Osteoblast (primary cell): ENCODE measurements around the gene NFIC. TPM values are rescaled to one million over a fixed set of nuclear protein-coding genes. Genes with fewer than 3 reads are reported as not detected.
A peak's percentile ranks its signal among the peaks of the same experiment; 100 is the strongest.
"Not testable (repeated sequence)": the region's sequence is repeated elsewhere in the genome, so short reads cannot be mapped to it uniquely, and the experiment has no call there.

Source experiments
- DNase-seq: peaks from one replicate; pipeline ENCODE4 v3.0.0; 2011; ENCODE audit warnings: low spot score, mixed read lengths; ENCODE audit not compliant: insufficient read length; ENCODE audit errors: missing footprints
- H2AFZ ChIP-seq: 2 replicates; pipeline ENCODE4 v1.6.0; 2011; ENCODE audit warnings: mild to moderate bottlenecking, low read length
- H3K27ac ChIP-seq: 2 replicates; pipeline ENCODE4 v1.5.1; 2011; ENCODE audit warnings: mild to moderate bottlenecking, low read depth, low read length, moderate library complexity
- H3K27me3 ChIP-seq: 2 replicates; pipeline ENCODE4 v1.6.0; 2012; ENCODE audit warnings: mild to moderate bottlenecking, control low read depth, inconsistent platforms, low read length, moderate library complexity; ENCODE audit not compliant: insufficient read depth
- H3K36me3 ChIP-seq: 2 replicates; pipeline ENCODE4 v1.5.1; 2011; ENCODE audit warnings: mild to moderate bottlenecking, low read length, control low read depth, moderate library complexity; ENCODE audit not compliant: insufficient read depth
- H3K4me1 ChIP-seq: 2 replicates; pipeline ENCODE4 v1.5.1; 2011; ENCODE audit warnings: mild to moderate bottlenecking, low read length, control low read depth, moderate library complexity; ENCODE audit not compliant: insufficient read depth
- H3K4me2 ChIP-seq: 2 replicates; pipeline ENCODE4 v1.6.0; 2011; ENCODE audit warnings: mild to moderate bottlenecking, low read length; ENCODE audit not compliant: insufficient read depth
- H3K4me3 ChIP-seq: fragments of 200-600 bp; sonication (generic); 3 replicates; pipeline ENCODE4 v1.5.1; 2012; ENCODE audit warnings: mild to moderate bottlenecking, low read length, inconsistent platforms; ENCODE audit not compliant: insufficient read depth
- H3K79me2 ChIP-seq: 2 replicates; pipeline ENCODE4 v1.6.0; 2012; ENCODE audit warnings: mild to moderate bottlenecking, low read length, control low read depth, inconsistent platforms; ENCODE audit not compliant: insufficient read depth
- H3K9me3 ChIP-seq: 2 replicates; pipeline ENCODE4 v1.5.1; 2011; ENCODE audit warnings: low read depth, low read length, control low read depth
- H4K20me1 ChIP-seq: 2 replicates; pipeline ENCODE4 v1.6.0; 2012; ENCODE audit warnings: mild to moderate bottlenecking, low read length, control low read depth; ENCODE audit not compliant: insufficient read depth
- CTCF ChIP-seq: IDR thresholded peaks from 2 replicates; pipeline ENCODE4 v1.5.1; 2011; ENCODE audit warnings: mild to moderate bottlenecking, low read depth, low read length, moderate library complexity; ENCODE audit errors: extremely low read depth
- total RNA-seq: library from RNA; depleted of rRNA; stranded (reverse); fragments of >200 nt; gene quantifications from 2 replicates; pipeline ENCODE4 v1.2.3, GENCODE V29; 2012

Gene NFIC
- total RNA-seq, 1 donor: 61.2 TPM

- no peak overlapping the region for H3K4me3 ChIP-seq
- H3K9me3 ChIP-seq: no peaks in the 10 kb centered on the region
- H3K27me3 ChIP-seq: no peaks in the 10 kb centered on the region
- peaks cover 14% of the 10 kb centered on the region for H3K4me1 ChIP-seq
- peaks cover 51% of the 10 kb centered on the region for H3K36me3 ChIP-seq
- no peak overlapping the region for H3K4me2 ChIP-seq
- no peak for TF ChIP-seq CTCF
- peaks cover 67% of the 10 kb centered on the region for H3K79me2 ChIP-seq
- peak overlapping the region; percentile 97 for H3K27ac ChIP-seq
- DNase-seq: no peak
- no peak overlapping the region for H2AFZ ChIP-seq
- H4K20me1 ChIP-seq: peaks cover 38% of the 10 kb centered on the region
These were observed 86.0 kb downstream of the NFIC start for GRCh38 chr19:3452171-3452941.

- not testable (repeated sequence) for H3K4me3 ChIP-seq, DNase-seq, H2AFZ ChIP-seq, H3K27me3 ChIP-seq, H3K9me3 ChIP-seq, H3K4me2 ChIP-seq
- H3K79me2 ChIP-seq: peaks cover 67% of the 10 kb centered on the region
- peaks cover 49% of the 10 kb centered on the region for H3K36me3 ChIP-seq
- H3K27ac ChIP-seq: peak overlapping the region; percentile 97
- peaks cover 43% of the 10 kb centered on the region for H4K20me1 ChIP-seq
- peaks cover 20% of the 10 kb centered on the region for H3K4me1 ChIP-seq
These were observed 86.5 kb downstream of the NFIC start for GRCh38 chr19:3452942-3453214.

GRCh38 chr19:3453840-3454239 lies 87.5 kb downstream of the NFIC start:
- Histone ChIP-seq H3K4me3 (no peak overlapping the region), H3K79me2 (peaks cover 68% of the 10 kb centered on the region), H3K9me3 (no peaks in the 10 kb centered on the region), H2AFZ (no peak overlapping the region), H4K20me1 (peaks cover 46% of the 10 kb centered on the region), H3K27me3 (no peaks in the 10 kb centered on the region), H3K4me1 (peaks cover 29% of the 10 kb centered on the region), H3K36me3 (peaks cover 46% of the 10 kb centered on the region), H3K27ac (peak overlapping the region; percentile 12), H3K4me2 (no peak overlapping the region)
- no peak for TF ChIP-seq CTCF
- DNase-seq: no peak

- no peaks in the 10 kb centered on the region for H3K27me3 ChIP-seq
- H2AFZ ChIP-seq: no peak overlapping the region
- no peaks in the 10 kb centered on the region for H3K9me3 ChIP-seq
- peak overlapping the region; percentile 23 for H3K27ac ChIP-seq
- H3K4me2 ChIP-seq: no peak overlapping the region
- DNase-seq: no peak
- no peak for TF ChIP-seq CTCF
- peaks cover 39% of the 10 kb centered on the region for H3K4me1 ChIP-seq
- H4K20me1 ChIP-seq: peaks cover 49% of the 10 kb centered on the region
- H3K4me3 ChIP-seq: no peak overlapping the region
- peaks cover 72% of the 10 kb centered on the region for H3K79me2 ChIP-seq
- peaks cover 41% of the 10 kb centered on the region for H3K36me3 ChIP-seq
These were observed 88.4 kb downstream of the NFIC start for GRCh38 chr19:3454656-3455392.
